Measurements from ENCODE around the gene ZNF799. TPM values are rescaled to one million over a fixed set of nuclear protein-coding genes. Genes with fewer than 3 reads are reported as not detected.

Gene ZNF799
- total RNA-seq, 6 experiments from 2014 or later, result 1.1 to 1.8 (median 1.5) TPM

- no peaks in the 10 kb centered on the region for H3K27me3 Mint-ChIP-seq (ENCODE audit: insufficient read depth)
These were observed 47.7 kb downstream of the ZNF799 start for GRCh38 chr19:12353375-12353774.

GRCh38 chr19:12350890-12351197, 50.2 kb downstream of the ZNF799 start:
- H3K9me3 Mint-ChIP-seq, result peaks cover 92% of the 10 kb centered on the region
- no peaks in the 10 kb centered on the region; the same call in 1 of the 2 replicates for H3K27me3 Mint-ChIP-seq (ENCODE audit: insufficient read depth)
- no peak overlapping the region for H3K27ac Mint-ChIP-seq
- H3K36me3 Mint-ChIP-seq (ENCODE audit: low read depth), result peaks cover 78% of the 10 kb centered on the region
- H3K4me1 Mint-ChIP-seq (ENCODE audit: low read depth), result no peaks in the 10 kb centered on the region
- H3K4me3 Mint-ChIP-seq, result no peak overlapping the region
- no peak for DNase-seq
- TF ChIP-seq CTCF (IDR thresholded peaks at IDR 0.05), result no peak

More at GRCh38 chr19:12353375-12353774, 47.7 kb downstream of the ZNF799 start:
- DNase-seq, result no peak
- no peak overlapping the region for H3K4me3 Mint-ChIP-seq
- peaks cover 91% of the 10 kb centered on the region for H3K9me3 Mint-ChIP-seq
- H3K36me3 Mint-ChIP-seq (ENCODE audit: low read depth), result peaks cover 65% of the 10 kb centered on the region
- H3K4me1 Mint-ChIP-seq (ENCODE audit: low read depth), result no peaks in the 10 kb centered on the region
- H3K27ac Mint-ChIP-seq, result no peak overlapping the region
- TF ChIP-seq CTCF (IDR thresholded peaks at IDR 0.05), result no peak

- H3K27me3 Mint-ChIP-seq (ENCODE audit: insufficient read depth), result no peaks in the 10 kb centered on the region; the same call in 1 of the 2 replicates
- peaks cover 83% of the 10 kb centered on the region for H3K36me3 Mint-ChIP-seq (ENCODE audit: low read depth)
- DNase-seq, result no peak
- H3K4me1 Mint-ChIP-seq (ENCODE audit: low read depth), result no peaks in the 10 kb centered on the region
- H3K4me3 Mint-ChIP-seq, result no peak overlapping the region
- H3K9me3 Mint-ChIP-seq, result peaks cover 94% of the 10 kb centered on the region
- H3K27ac Mint-ChIP-seq, result no peak overlapping the region
- TF ChIP-seq CTCF (IDR thresholded peaks at IDR 0.05), result no peak
These were observed 50.7 kb downstream of the ZNF799 start for GRCh38 chr19:12350185-12350889.

- Mint-ChIP-seq H3K36me3 (ENCODE audit: low read depth) (peaks cover 73% of the 10 kb centered on the region), H3K27ac (no peak overlapping the region), H3K4me1 (ENCODE audit: low read depth) (no peaks in the 10 kb centered on the region), H3K9me3 (peaks cover 89% of the 10 kb centered on the region), H3K4me3 (no peak overlapping the region), H3K27me3 (ENCODE audit: insufficient read depth) (no peaks in the 10 kb centered on the region; the same call in 1 of the 2 replicates)
- DNase-seq, result no peak
- TF ChIP-seq CTCF (IDR thresholded peaks at IDR 0.05), result no peak
These were observed 54.2 kb downstream of the ZNF799 start for GRCh38 chr19:12346896-12347295.

GRCh38 chr19:12345197-12345596, 55.9 kb downstream of the ZNF799 start:
- no peak for TF ChIP-seq CTCF (IDR thresholded peaks at IDR 0.05)
- Mint-ChIP-seq H3K27ac (no peak overlapping the region), H3K9me3 (peaks cover 89% of the 10 kb centered on the region), H3K36me3 (ENCODE audit: low read depth) (peaks cover 70% of the 10 kb centered on the region), H3K27me3 (ENCODE audit: insufficient read depth) (no peaks in the 10 kb centered on the region; the same call in 1 of the 2 replicates), H3K4me3 (no peak overlapping the region), H3K4me1 (ENCODE audit: low read depth) (no peaks in the 10 kb centered on the region)
- no peak for DNase-seq

Other genes starting within 250 kb of the ZNF799 start
- 1 to 10 TPM; 3.4 to 7.7 (median 4.6) TPM for gene ZNF625, start 244.5 kb downstream of the ZNF799 start, total RNA-seq (2021; fragmentation: NEBNext Ultra II Directional; extraction: Animal tissue kit (Norgen Biotek cat#: 25700))
- 1 to 10 TPM; 2.3 to 6.9 (median 3.0) TPM for gene ZNF136, start 238.2 kb downstream of the ZNF799 start, total RNA-seq (2021; fragmentation: NEBNext Ultra II Directional; extraction: Animal tissue kit (Norgen Biotek cat#: 25700))
- 1 to 10 TPM; 6.6 to 7.6 (median 7.3) TPM for gene ZNF44, start 106.4 kb downstream of the ZNF799 start, total RNA-seq (2021; fragmentation: NEBNext Ultra II Directional; extraction: Animal tissue kit (Norgen Biotek cat#: 25700))
- 1 to 10 TPM; 1.5 to 2.1 (median 1.8) TPM for gene ZNF563, start 67.6 kb downstream of the ZNF799 start, total RNA-seq (2021; fragmentation: NEBNext Ultra II Directional; extraction: Animal tissue kit (Norgen Biotek cat#: 25700))
- 1 to 10 TPM; 2.1 to 3.1 (median 2.7) TPM for gene ZNF442, start 35.6 kb downstream of the ZNF799 start, total RNA-seq (2021; fragmentation: NEBNext Ultra II Directional; extraction: Animal tissue kit (Norgen Biotek cat#: 25700))
- gene ZNF443, start 39.8 kb upstream of the ZNF799 start, total RNA-seq (2021; fragmentation: NEBNext Ultra II Directional; extraction: Animal tissue kit (Norgen Biotek cat#: 25700)), result 1 to 10 TPM; 1.1 to 1.8 (median 1.5) TPM
- 1 to 10 TPM in 5 of 6 experiments, under 1 TPM in 1; 0.99 to 1.7 (median 1.2) TPM for gene ZNF709, start 83.5 kb upstream of the ZNF799 start, total RNA-seq (2021; fragmentation: NEBNext Ultra II Directional; extraction: Animal tissue kit (Norgen Biotek cat#: 25700))
- 1 to 10 TPM; 3.5 to 4.7 (median 4.2) TPM for gene ZNF564, start 150.2 kb upstream of the ZNF799 start, total RNA-seq (2021; fragmentation: NEBNext Ultra II Directional; extraction: Animal tissue kit (Norgen Biotek cat#: 25700))
- 1 to 10 TPM; 5.4 to 9.2 (median 7.8) TPM for gene ZNF490, start 209.5 kb upstream of the ZNF799 start, total RNA-seq (2021; fragmentation: NEBNext Ultra II Directional; extraction: Animal tissue kit (Norgen Biotek cat#: 25700))
- 10 to 100 TPM; 18.3 to 21.9 (median 19.0) TPM for gene ZNF791, start 209.6 kb upstream of the ZNF799 start, total RNA-seq (2021; fragmentation: NEBNext Ultra II Directional; extraction: Animal tissue kit (Norgen Biotek cat#: 25700))

All from HFFc6 (cell line).